GM12875 (cell line): ENCODE results near the gene NHERF2.

Experiments
- H3K4me3 ChIP-seq: one replicate; pipeline ENCODE4 v1.5.1; 2011; ENCODE audit warnings: low read depth, low read length, control low read depth
- TF ChIP-seq, protein P1 (sequence below): IDR thresholded peaks from 2 replicates; pipeline ENCODE4 v1.5.1; 2011; ENCODE audit warnings: low read depth, mild to moderate bottlenecking, control low read depth, inconsistent platforms, low read length, moderate library complexity, borderline replicate concordance; ENCODE audit not compliant: insufficient read depth

NHERF2 gene

DNA sequence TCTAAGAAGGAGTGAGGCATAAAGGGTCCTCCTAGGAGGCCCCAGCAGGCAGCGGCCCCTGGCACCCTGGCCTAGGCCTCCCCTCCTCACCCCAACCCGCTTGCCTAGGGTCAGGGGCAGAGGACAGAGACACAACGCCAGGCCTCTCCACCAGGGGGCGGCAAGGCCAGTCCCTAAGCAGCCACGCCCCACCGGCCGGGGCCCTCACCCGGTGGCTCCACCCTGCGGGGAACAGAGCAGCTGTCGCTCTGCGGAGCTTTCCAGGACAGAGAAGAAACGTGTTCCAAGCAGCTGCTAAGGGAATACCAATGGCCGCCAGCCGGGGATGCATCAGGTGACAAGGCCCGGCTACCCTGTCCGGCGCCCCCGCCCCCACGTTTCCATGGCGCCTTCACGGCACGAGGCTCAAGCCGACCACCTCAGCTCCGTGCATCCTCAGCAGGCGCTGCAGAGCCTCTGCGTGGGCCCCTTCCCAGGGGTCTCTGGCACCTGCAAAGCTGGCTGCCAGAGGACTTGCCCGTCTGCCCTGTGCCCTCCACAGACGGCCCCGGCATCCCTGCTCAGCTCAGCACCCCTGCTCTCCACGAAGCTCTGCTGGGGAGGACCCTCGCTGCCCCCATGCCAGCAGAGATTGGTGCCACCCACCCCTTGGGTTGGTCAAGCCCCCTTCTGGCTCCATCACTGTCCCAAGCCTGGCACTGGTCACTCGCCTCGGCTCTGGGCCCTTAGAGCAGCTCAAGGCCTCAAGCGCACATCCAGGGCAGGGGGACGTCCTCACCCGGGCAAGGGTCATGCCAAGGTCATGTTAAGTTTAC, 22.7 kb upstream of the NHERF2 start:
- no peak overlapping the region for H3K4me3 ChIP-seq
- TF ChIP-seq, protein P1, sequence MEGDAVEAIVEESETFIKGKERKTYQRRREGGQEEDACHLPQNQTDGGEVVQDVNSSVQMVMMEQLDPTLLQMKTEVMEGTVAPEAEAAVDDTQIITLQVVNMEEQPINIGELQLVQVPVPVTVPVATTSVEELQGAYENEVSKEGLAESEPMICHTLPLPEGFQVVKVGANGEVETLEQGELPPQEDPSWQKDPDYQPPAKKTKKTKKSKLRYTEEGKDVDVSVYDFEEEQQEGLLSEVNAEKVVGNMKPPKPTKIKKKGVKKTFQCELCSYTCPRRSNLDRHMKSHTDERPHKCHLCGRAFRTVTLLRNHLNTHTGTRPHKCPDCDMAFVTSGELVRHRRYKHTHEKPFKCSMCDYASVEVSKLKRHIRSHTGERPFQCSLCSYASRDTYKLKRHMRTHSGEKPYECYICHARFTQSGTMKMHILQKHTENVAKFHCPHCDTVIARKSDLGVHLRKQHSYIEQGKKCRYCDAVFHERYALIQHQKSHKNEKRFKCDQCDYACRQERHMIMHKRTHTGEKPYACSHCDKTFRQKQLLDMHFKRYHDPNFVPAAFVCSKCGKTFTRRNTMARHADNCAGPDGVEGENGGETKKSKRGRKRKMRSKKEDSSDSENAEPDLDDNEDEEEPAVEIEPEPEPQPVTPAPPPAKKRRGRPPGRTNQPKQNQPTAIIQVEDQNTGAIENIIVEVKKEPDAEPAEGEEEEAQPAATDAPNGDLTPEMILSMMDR, result peak; percentile 99

DNA sequence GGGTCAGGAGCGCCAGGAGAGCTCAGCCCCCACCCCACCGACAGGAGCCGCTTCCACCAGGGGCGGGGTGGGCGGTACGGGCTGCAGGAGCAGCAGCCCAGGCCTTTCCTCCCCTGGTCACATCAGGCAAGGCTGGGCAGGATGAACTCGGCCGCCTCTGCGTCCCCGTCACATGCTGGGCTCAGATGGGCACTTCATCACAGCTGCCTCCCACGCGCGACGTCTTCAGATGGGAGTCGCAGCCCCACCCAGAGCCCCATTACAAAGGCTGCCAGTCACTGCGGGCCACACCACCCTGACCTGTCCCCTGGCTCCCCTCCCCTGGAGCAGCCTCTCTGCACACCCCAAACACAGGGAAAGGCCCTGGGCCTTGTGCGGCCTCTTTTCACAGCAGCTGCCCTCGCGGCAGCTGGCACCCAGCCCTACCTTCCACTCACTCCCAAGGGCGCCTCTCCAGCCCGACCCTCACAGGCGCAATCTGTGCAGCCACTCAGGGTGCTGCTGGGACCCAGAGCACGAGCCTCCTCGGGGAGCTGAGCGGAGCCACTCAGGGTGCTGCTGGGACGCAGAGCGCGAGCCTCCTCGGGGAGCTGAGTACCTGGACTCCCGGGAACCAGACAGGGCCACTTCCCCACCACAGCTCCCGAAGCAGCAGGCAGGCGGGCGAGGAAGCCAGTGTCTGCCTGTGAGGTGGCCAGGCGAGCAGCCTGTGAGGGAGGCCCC, 21.7 kb upstream of the NHERF2 start:
- no peak overlapping the region for H3K4me3 ChIP-seq
- TF ChIP-seq, protein P1, result no peak

DNA sequence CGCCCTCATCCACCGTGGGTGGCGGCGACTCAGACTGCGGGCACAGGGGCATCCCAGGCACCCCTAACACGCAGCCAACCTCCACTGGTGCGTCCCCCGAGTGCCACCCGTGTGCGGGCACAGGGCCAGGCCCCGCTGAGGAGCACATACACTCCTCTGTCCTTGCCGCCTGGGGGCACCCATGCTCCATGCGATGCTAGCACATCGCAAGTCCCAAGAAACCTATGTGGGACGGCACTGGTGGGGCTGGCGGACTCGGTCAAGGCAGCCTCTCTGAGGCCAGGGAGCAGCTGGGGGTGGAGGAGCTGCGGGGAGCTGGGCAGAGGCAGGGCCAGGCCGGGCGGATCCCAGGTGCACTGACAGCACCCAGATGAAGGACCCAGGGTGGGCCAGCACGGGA, 21.1 kb upstream of the NHERF2 start:
- H3K4me3 ChIP-seq, result no peak overlapping the region

DNA sequence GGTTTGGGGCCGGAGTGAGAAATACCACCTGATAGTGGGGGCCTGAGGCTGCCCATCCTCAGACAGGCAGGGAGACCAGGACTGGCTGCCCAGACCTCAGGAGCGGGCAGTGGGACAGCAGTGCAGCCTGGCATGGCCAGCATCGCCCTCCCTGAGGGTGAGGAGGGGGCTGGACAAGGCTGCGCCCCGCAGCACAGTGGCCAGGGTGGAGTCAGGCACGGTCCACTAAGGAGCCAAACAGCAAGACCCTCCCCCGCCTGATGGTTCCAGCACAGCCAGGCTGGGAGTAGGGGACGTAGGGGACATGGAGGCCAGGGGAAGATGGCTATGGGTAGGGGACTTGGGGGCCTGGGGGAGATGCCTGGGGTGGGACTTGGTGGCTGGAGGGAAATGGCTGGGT, 20.4 kb upstream of the NHERF2 start:
- TF ChIP-seq, protein P1, result no peak
- no peak overlapping the region for H3K4me3 ChIP-seq

More for the DNA sequence above, 21.1 kb upstream of the NHERF2 start:
- TF ChIP-seq, protein P1, result 0 out of 2 replicates have a peak, but pooled peaks have one; percentile 15

DNA sequence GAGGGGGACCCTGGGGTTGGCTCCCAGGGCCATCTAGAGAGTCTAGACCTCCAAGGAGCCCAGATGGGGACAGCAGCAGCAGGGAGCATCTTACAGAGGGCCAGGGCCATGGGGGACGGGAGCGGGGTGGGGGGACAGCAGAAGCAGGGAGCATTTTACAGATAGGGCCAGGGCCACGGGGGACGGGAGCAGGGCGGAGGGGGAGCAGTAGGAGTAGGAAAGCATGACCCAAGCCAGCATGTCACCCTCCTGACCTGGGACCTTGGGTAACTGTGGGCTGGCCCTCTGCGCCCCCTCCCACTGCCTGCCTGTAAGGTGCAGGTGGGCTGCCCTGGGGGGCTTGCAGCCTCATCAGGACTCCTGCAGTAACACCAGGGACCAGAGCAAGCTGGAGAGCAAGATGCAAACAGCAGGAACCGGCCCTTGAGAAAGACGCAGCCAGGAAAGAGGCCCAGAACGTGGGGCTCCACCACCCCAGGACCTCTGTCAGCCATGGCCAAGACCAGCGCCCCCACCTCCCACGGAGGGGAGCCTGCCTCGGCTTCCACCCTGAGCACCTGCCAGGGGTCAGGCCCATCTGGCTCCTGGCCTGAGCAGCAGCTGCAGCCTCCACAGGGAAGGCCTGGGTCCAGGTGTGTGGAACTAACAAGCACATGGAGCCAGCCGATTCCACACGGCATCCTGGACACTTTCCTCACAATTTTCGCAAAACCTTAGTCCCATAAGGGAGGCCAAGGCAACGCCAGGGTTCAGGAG, 19.4 kb upstream of the NHERF2 start:
- H3K4me3 ChIP-seq, result peak overlapping the region; percentile 73
- TF ChIP-seq, protein P1, result no peak

DNA sequence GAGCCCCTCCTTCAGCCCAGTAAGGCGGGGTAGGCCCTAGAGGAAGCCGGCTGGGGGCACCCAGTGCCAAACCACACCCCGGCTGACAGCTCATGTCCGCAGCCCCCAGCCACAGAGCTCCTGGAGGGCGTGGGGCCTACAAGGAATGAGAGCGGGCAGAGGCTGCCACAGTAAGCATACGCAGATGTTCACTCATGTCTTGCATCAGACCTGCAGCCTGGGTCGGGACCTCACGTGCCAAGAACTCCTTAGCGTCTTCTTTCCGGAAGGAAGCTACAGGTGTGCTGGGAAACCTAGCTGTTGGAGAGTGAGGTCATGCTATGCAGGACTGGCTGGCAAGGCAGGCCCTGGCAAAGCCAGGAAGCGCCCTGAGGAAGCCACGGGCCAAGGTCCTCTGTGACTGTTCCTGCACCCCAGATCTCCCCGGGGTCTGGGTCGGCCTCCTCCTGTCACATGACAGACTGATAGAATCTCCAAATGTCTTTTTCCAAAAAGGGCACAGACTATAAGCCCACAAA, 18.6 kb upstream of the NHERF2 start:
- peak overlapping the region; percentile 73 for H3K4me3 ChIP-seq
- TF ChIP-seq, protein P1, result no peak
